H1 (cell line): ENCODE measurements around the gene MACROH2A1. TPM values are rescaled to one million over a fixed set of nuclear protein-coding genes. Genes with fewer than 3 reads are reported as not detected.
A peak's percentile ranks its signal among the peaks of the same experiment; 100 is the strongest.

Experiments used
- CTCF ChIA-PET: fragments of 300-600 bp; sonication (Branson Sonifier 250); formaldehyde crosslinking; loops from one replicate; lab custom pipeline; 2021; ENCODE audit not compliant: partially characterized antibody; lab: Charles Lee
- POLR2A ChIA-PET: fragments of 300-600 bp; sonication (Branson Sonifier 250); formaldehyde crosslinking; loops from one replicate; lab custom pipeline; 2021; ENCODE audit warnings: inconsistent platforms; ENCODE audit not compliant: partially characterized antibody; lab: Charles Lee
- DNase-seq, 2 experiments: peaks; one replicate each; pipeline versions ENCODE4 v3.0.0 to v3.0.0-alpha.2; 2010 to 2022; ENCODE audit warnings: low spot score in 2 of 2, low read depth in 1 of 2, mixed read lengths in 1 of 2
- FAIRE-seq: peaks from 2 replicates; lab custom pipeline; 2011; peaks lifted over from hg19 to GRCh38; lab: Jason Lieb, UNC
- H2AFZ ChIP-seq: 2 replicates; pipeline ENCODE4 v1.8.1; 2012; ENCODE audit warnings: low read length, inconsistent platforms
- H2AK5ac ChIP-seq: 2 replicates; pipeline ENCODE4 v1.6.1; 2013; ENCODE audit warnings: low read depth, low read length
- H2BK120ac ChIP-seq: replicated peaks from 2 replicates; pipeline ENCODE3; 2013; ENCODE audit warnings: low read depth, low read length, inconsistent platforms
- H2BK12ac ChIP-seq: 2 replicates; pipeline ENCODE4 v1.6.1; 2013; ENCODE audit warnings: low read depth, low read length
- H2BK15ac ChIP-seq: 2 replicates; pipeline ENCODE4 v1.6.1; 2013; ENCODE audit warnings: low read length
- H2BK20ac ChIP-seq: 2 replicates; pipeline ENCODE4 v1.6.1; 2013; ENCODE audit warnings: low read length
- H2BK5ac ChIP-seq: 2 replicates; pipeline ENCODE4 v1.6.1; 2013; ENCODE audit warnings: low read depth, low read length
- H3K14ac ChIP-seq: 2 replicates; pipeline ENCODE4 v1.6.1; 2013; ENCODE audit warnings: inconsistent platforms; ENCODE audit not compliant: insufficient read length
- H3K18ac ChIP-seq: 2 replicates; pipeline ENCODE4 v1.6.1; 2013; ENCODE audit warnings: low read length; ENCODE audit errors: extremely low read depth
- H3K23ac ChIP-seq: 2 replicates; pipeline ENCODE4 v1.6.1; 2013; ENCODE audit warnings: inconsistent platforms; ENCODE audit not compliant: insufficient read length
- H3K23me2 ChIP-seq: 2 replicates; pipeline ENCODE4 v1.6.1; 2013; ENCODE audit warnings: low read depth, low read length
- H3K27ac ChIP-seq: 2 replicates; pipeline ENCODE4 v1.6.1; 2011; ENCODE audit warnings: low read depth, low read length, inconsistent platforms
- H3K27me3 ChIP-seq, 4 experiments: replicated peaks in 1 of 4; 1 replicate in 1 of 4; 2 replicates in 3 of 4; pipeline versions ENCODE4 v1.6.1 to v1.8.1; 2011 to 2013; ENCODE audit warnings: low read length in 3 of 4, mild to moderate bottlenecking in 3 of 4, inconsistent platforms in 2 of 4, mixed read lengths in 2 of 4, moderate library complexity in 1 of 4; ENCODE audit not compliant: control insufficient read depth in 3 of 4, insufficient read depth in 3 of 4; ENCODE audit errors: extremely low read depth in 1 of 4
- H3K36me3 ChIP-seq, 4 experiments: 2 replicates each; pipeline versions ENCODE4 v1.6.1 to v1.8.1; 2011 to 2013; ENCODE audit warnings: mild to moderate bottlenecking in 4 of 4, low read length in 3 of 4, moderate library complexity in 2 of 4, control low read depth in 1 of 4, inconsistent platforms in 1 of 4; ENCODE audit not compliant: insufficient read depth in 4 of 4, control insufficient read depth in 2 of 4
- H3K4ac ChIP-seq: replicated peaks from 2 replicates; pipeline ENCODE3; 2013; ENCODE audit warnings: low read length, low read depth, mixed read lengths, inconsistent platforms; ENCODE audit not compliant: insufficient read length
- H3K4me1 ChIP-seq, 4 experiments: replicated peaks in 1 of 4; 1 replicate in 1 of 4; 2 replicates in 3 of 4; pipeline versions ENCODE4 v1.6.1 to v1.8.1; 2011 to 2013; ENCODE audit warnings: low read length in 3 of 4, inconsistent platforms in 2 of 4, mixed read lengths in 1 of 4; ENCODE audit not compliant: insufficient read depth in 4 of 4, control insufficient read depth in 3 of 4
- H3K4me2 ChIP-seq, 2 experiments: 2 replicates each; pipeline versions ENCODE4 v1.6.1 to v1.8.1; 2011 to 2013; ENCODE audit warnings: low read depth in 2 of 2, low read length in 2 of 2, control low read depth in 1 of 2, inconsistent platforms in 1 of 2, mild to moderate bottlenecking in 1 of 2; ENCODE audit not compliant: insufficient read depth in 1 of 2
- H3K4me3 ChIP-seq, 4 experiments: fragments of 200-600, 300-600 bp in 1 of 4; sonication (generic), shearing (Covaris generic), sonication (Bioruptor Twin) in 1 of 4; 2 replicates each; pipeline versions ENCODE4 v1.5.1 to v1.8.1; 2011 to 2016; ENCODE audit warnings: low read length in 4 of 4, low read depth in 3 of 4, control low read depth in 2 of 4, inconsistent platforms in 2 of 4, mild to moderate bottlenecking in 2 of 4, mixed read lengths in 1 of 4, moderate library complexity in 1 of 4; ENCODE audit not compliant: insufficient read depth in 2 of 4; ENCODE audit errors: extremely low read depth in 1 of 4
- H3K56ac ChIP-seq: replicated peaks from 2 replicates; pipeline ENCODE3; 2013; ENCODE audit warnings: low read depth, mild to moderate bottlenecking, mixed read lengths, low read length, inconsistent platforms; ENCODE audit not compliant: insufficient read length
- H3K79me1 ChIP-seq: 2 replicates; pipeline ENCODE4 v1.6.1; 2013; ENCODE audit warnings: low read depth, low read length, control low read depth
- H3K79me2 ChIP-seq, 2 experiments: 2 replicates each; pipeline versions ENCODE4 v1.6.1 to v1.8.1; 2012 to 2013; ENCODE audit warnings: low read length in 2 of 2, mild to moderate bottlenecking in 2 of 2, inconsistent platforms in 1 of 2; ENCODE audit not compliant: insufficient read depth in 2 of 2, control insufficient read depth in 1 of 2
- H3K9ac ChIP-seq, 4 experiments: replicated peaks in 1 of 4; 1 replicate in 1 of 4; 2 replicates in 3 of 4; pipeline versions ENCODE4 v1.6.1 to v1.8.1; 2011 to 2013; ENCODE audit warnings: low read depth in 3 of 4, low read length in 3 of 4, control low read depth in 2 of 4, mild to moderate bottlenecking in 2 of 4, moderate library complexity in 2 of 4, inconsistent platforms in 1 of 4; ENCODE audit errors: extremely low read depth in 1 of 4
- H3K9me3 ChIP-seq, 2 experiments: 2 replicates each; pipeline versions ENCODE4 v1.6.1 to v1.8.1; 2012 to 2013; ENCODE audit warnings: mild to moderate bottlenecking in 2 of 2, moderate library complexity in 2 of 2, control low read depth in 1 of 2, inconsistent platforms in 1 of 2, low read depth in 1 of 2, low read length in 1 of 2, mixed read lengths in 1 of 2; ENCODE audit not compliant: insufficient read depth in 2 of 2
- H4K20me1 ChIP-seq, 2 experiments: replicated peaks in 1 of 2; 2 replicates each; pipeline versions ENCODE3 to v1.8.1; 2011 to 2013; ENCODE audit warnings: inconsistent platforms in 2 of 2, low read length in 2 of 2, mild to moderate bottlenecking in 1 of 2; ENCODE audit not compliant: insufficient read depth in 2 of 2, control insufficient read depth in 1 of 2
- H4K5ac ChIP-seq: 2 replicates; pipeline ENCODE4 v1.6.1; 2013; ENCODE audit warnings: low read length, low read depth, mixed read lengths, inconsistent platforms; ENCODE audit not compliant: insufficient read length
- H4K8ac ChIP-seq: 2 replicates; pipeline ENCODE4 v1.8.0; 2013; ENCODE audit warnings: mild to moderate bottlenecking, moderate library complexity, low read length, inconsistent platforms; ENCODE audit not compliant: insufficient read depth; ENCODE audit errors: extremely low read depth
- H4K91ac ChIP-seq: replicated peaks from 2 replicates; pipeline ENCODE3; 2013; ENCODE audit warnings: low read length, mixed read lengths, inconsistent platforms; ENCODE audit not compliant: insufficient read length
- GABPA ChIP-seq: IDR thresholded peaks from 2 replicates; pipeline ENCODE4 v1.6.1; 2011; ENCODE audit warnings: mild to moderate bottlenecking, low read length, moderate library complexity, borderline replicate concordance; ENCODE audit not compliant: insufficient read depth
- KDM5A ChIP-seq: fragments of 200-600 bp; IDR thresholded peaks from 2 replicates; pipeline ENCODE4 v1.7.1; 2012; ENCODE audit warnings: mild to moderate bottlenecking, low read length, inconsistent platforms, mixed read lengths
- NRF1 ChIP-seq: IDR thresholded peaks from 2 replicates; pipeline ENCODE4 v1.6.1; 2011; ENCODE audit warnings: mild to moderate bottlenecking, low read depth, low read length, improper control_type of control experiment
- SP1 ChIP-seq: IDR thresholded peaks from 2 replicates; pipeline ENCODE4 v1.6.1; 2011; ENCODE audit warnings: low read depth, low read length
- SP4 ChIP-seq: IDR thresholded peaks from 2 replicates; pipeline ENCODE4 v1.6.1; 2012; ENCODE audit warnings: low read length, inconsistent platforms
- TBP ChIP-seq: IDR thresholded peaks from 2 replicates; pipeline ENCODE4 v1.6.1; 2011; ENCODE audit warnings: low read depth, low read length, improper control_type of control experiment
- TCF12 ChIP-seq: IDR thresholded peaks from 2 replicates; pipeline ENCODE4 v1.6.1; 2011; ENCODE audit warnings: low read depth, mild to moderate bottlenecking, low read length
- ZNF274 ChIP-seq: IDR thresholded peaks from 2 replicates; pipeline ENCODE4 v1.7.0; 2012; ENCODE audit warnings: low read length, borderline replicate concordance; ENCODE audit errors: extremely low read depth
- WGBS, 2 experiments: shearing (Covaris generic) in 1 of 2; methylation state at CpG; one replicate each; pipeline versions ENCODE4 v1.1.6 to v1.1.7; 2013 to 2015; ENCODE audit warnings: low lambda C conversion rate in 2 of 2, mixed read lengths in 2 of 2, inconsistent platforms in 1 of 2, low coverage in 1 of 2, missing lambda C conversion rate in 1 of 2; ENCODE audit not compliant: insufficient replicate concordance in 2 of 2, insufficient coverage in 1 of 2, insufficient read length in 1 of 2; ENCODE audit errors: extremely low coverage in 1 of 2, missing lambda C conversion rate in 1 of 2; 5-methylcytosine and 5-hydroxymethylcytosine counted together
- polyA plus RNA-seq, 7 experiments: library from polyadenylated mRNA; depleted of rRNA in 3 of 7; stranded (reverse) in 5 of 7; unstranded in 2 of 7; fragments of >200 nt in 5 of 7; fragments of 200-250 nt in 2 of 7; gene quantifications; 1 replicate in 5 of 7; 2 replicates in 1 of 7; 4 replicates in 1 of 7; pipeline versions ENCODE4 v1.2.1 to v1.2.3, GENCODE V29; 2011 to 2013; ENCODE audit warnings: missing spikeins in 2 of 7, mixed read lengths in 2 of 7
- total RNA-seq: library from RNA; stranded (reverse); fragmentation: NEBNext Ultra II Directional; extraction: Animal tissue kit (Norgen Biotek cat#: 25700); gene quantifications from 2 replicates; pipeline ENCODE4 v1.2.1, GENCODE V29; 2021
- TF ChIP-seq, protein P1 (sequence below): IDR thresholded peaks from 2 replicates; pipeline ENCODE4 v1.6.1; 2011; ENCODE audit warnings: low read depth, mild to moderate bottlenecking, low read length; ENCODE audit not compliant: insufficient read depth

MACROH2A1 gene
- total and polyA plus RNA-seq, 2 of the 8 experiments (the other 6 are each of a cell fraction or from before 2014, with no cell fraction given), result 60.0 to 92.3 TPM

DNA sequence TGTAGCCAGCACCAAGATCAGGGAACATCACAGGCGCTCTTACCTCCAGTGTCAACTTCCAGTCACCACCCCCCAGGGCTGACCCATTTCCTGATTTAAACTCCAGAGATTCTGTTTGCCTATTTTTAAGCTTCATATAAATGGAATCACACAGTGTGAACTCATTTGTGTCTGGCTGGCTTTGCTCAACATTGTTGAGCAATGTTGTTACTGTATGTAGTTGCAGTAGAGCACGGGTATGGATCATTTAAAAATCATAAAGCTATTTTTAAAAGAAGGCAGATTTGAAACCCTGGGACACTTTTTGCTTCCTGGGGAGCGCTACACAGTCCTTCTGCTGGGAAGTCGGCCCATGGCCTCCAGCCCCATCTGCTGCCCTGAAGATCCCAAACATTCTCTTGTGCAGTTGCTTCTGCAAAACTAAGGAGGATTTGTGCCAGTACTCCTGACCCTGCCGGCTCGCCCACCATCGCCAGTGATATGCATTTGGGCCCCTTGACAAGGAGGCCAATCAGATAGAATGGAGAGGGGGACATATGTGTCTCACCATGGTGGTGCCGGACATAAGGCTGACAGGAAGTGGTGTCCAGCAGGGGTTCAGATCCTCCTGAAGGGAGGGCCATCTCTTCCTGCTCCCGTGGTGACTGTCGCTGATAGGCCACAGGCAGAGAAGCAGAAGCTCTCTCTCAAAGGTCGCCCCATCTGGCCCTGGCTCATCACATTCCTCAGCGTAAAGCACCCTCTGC, 34.8 kb upstream of the MACROH2A1 start:
- Histone ChIP-seq H3K79me1 (no peaks in the 10 kb centered on the region), H4K5ac (no peak overlapping the region), H3K14ac (no peak overlapping the region), H2BK12ac (no peak overlapping the region), H2BK120ac (no peak overlapping the region), H4K8ac (no peak overlapping the region), H3K18ac (no peak overlapping the region), H3K9me3 (peaks cover 0 to 1% of the 10 kb centered on the region in 2 experiments; a peak in 1 of 4 replicates), H4K20me1 (no peaks in the 10 kb centered on the region), H3K23me2 (no peaks in the 10 kb centered on the region), H4K91ac (no peak overlapping the region), H3K27ac (no peak overlapping the region), H3K9ac (no peak overlapping the region), H3K4ac (no peak overlapping the region), H3K56ac (no peak overlapping the region), H3K36me3 (no peaks in the 10 kb centered on the region), H3K79me2 (no peaks in the 10 kb centered on the region), H2BK20ac (no peak overlapping the region), H3K4me2 (no peak overlapping the region), H2BK15ac (no peak overlapping the region), H2BK5ac (no peak overlapping the region), H3K27me3 (no peaks in the 10 kb centered on the region), H3K4me3 (no peak overlapping the region), H2AK5ac (no peak overlapping the region), H2AFZ (no peak overlapping the region), H3K4me1 (no peaks in the 10 kb centered on the region; a peak in 1 of 7 replicates), H3K23ac (no peak overlapping the region)
- POLR2A ChIA-PET, result no interaction called here
- DNase-seq, result peak in 1 of 2 experiments; percentile 35
- CTCF ChIA-PET, result interaction anchor here (0.9 to 19.4 kb wide), 6 partner anchors 9 to 397 kb away, joined by 3 to 264 read pairs (median 4); no protein-coding TSS in a partner anchor
- 84% methylated on average over 10 of the region's 12 CpGs; no CpG with 5 or more reads in 1 of the 2 experiments for WGBS, 2 experiments
- TF ChIP-seq TBP (no peak), TCF12 (no peak), SP1 (no peak), KDM5A (no peak), GABPA (no peak), NRF1 (no peak), SP4 (no peak), ZNF274 (no peak)
- TF ChIP-seq, protein P1, sequence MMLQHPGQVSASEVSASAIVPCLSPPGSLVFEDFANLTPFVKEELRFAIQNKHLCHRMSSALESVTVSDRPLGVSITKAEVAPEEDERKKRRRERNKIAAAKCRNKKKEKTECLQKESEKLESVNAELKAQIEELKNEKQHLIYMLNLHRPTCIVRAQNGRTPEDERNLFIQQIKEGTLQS, result no peak
- FAIRE-seq, result no peak
